Subcutaneous abdominal adipose tissue (tissue), 5 donors: ENCODE results near the gene BICDL1.

Source experiments
- H3K27ac ChIP-seq: one replicate; pipeline ENCODE4 v1.7.0; 2013; ENCODE audit warnings: low read depth, mild to moderate bottlenecking, inconsistent platforms, low read length, moderate library complexity
- H3K27me3 ChIP-seq, 5 donors: one replicate each; pipeline ENCODE4 v1.7.0; 2013; ENCODE audit warnings: low read length in 5 of 5, inconsistent platforms in 1 of 5; ENCODE audit not compliant: control insufficient read depth in 5 of 5, insufficient read depth in 4 of 5
- H3K36me3 ChIP-seq, 5 donors: one replicate each; pipeline ENCODE4 v1.7.0; 2013; ENCODE audit warnings: low read length in 5 of 5; ENCODE audit not compliant: control insufficient read depth in 5 of 5, insufficient read depth in 5 of 5
- H3K4me1 ChIP-seq, 5 donors: one replicate each; pipeline ENCODE4 v1.7.0; 2013; ENCODE audit warnings: low read length in 5 of 5, mild to moderate bottlenecking in 3 of 5, moderate library complexity in 1 of 5; ENCODE audit not compliant: control insufficient read depth in 5 of 5, insufficient read depth in 5 of 5
- H3K4me3 ChIP-seq, 5 donors: one replicate each; pipeline ENCODE4 v1.7.0; 2013; ENCODE audit warnings: low read length in 5 of 5, low read depth in 1 of 5
- H3K9ac ChIP-seq, 5 donors: one replicate each; pipeline ENCODE4 v1.7.0; 2013; ENCODE audit warnings: low read length in 5 of 5, mild to moderate bottlenecking in 4 of 5, moderate library complexity in 3 of 5
- H3K9me3 ChIP-seq, 5 donors: one replicate each; pipeline ENCODE4 v1.7.0; 2013; ENCODE audit warnings: low read length in 5 of 5; ENCODE audit not compliant: control insufficient read depth in 5 of 5
- donor health status: healthy.
- donor health status: healthy.
- donor health status: healthy.
- donor health status: healthy.
- donor health status: healthy.

The BICDL1 gene

GRCh38 chr12:119988472-119989360 lies at the start of gene BICDL1:
BICDL1 (plus strand) TSS chr12:119989236; CDS start chr12:119989869, 633 bp downstream.
- H3K36me3 ChIP-seq: no peaks in the 10 kb centered on the region
- H3K9ac ChIP-seq: no peak within 1 kb of the TSS
- H3K4me1 ChIP-seq: peaks cover 0 to 17% (median 12%) of the 10 kb centered on the region in 5 donors
- peaks cover 0 to 16% (median 11%) of the 10 kb centered on the region in 5 donors for H3K27me3 ChIP-seq
- H3K4me3 ChIP-seq: peak within 1 kb of the TSS in 4 of 5 donors; percentile 53 to 71 (median 62)
- H3K9me3 ChIP-seq: no peaks in the 10 kb centered on the region
- no peak within 1 kb of the TSS for H3K27ac ChIP-seq

GRCh38 chr12:119940897-119941296 lies 48.1 kb upstream of the BICDL1 start:
- H3K27ac ChIP-seq: no peak overlapping the region
- H3K4me1 ChIP-seq: no peaks in the 10 kb centered on the region
- H3K36me3 ChIP-seq: no peaks in the 10 kb centered on the region
- no peak overlapping the region for H3K4me3 ChIP-seq
- no peak overlapping the region for H3K9ac ChIP-seq
- H3K27me3 ChIP-seq: peaks cover 0 to 3% (median 2%) of the 10 kb centered on the region in 5 donors
- no peaks in the 10 kb centered on the region for H3K9me3 ChIP-seq

GRCh38 chr12:119942386-119942785 lies 46.6 kb upstream of the BICDL1 start:
- Histone ChIP-seq H3K9me3 (no peaks in the 10 kb centered on the region), H3K9ac (no peak overlapping the region), H3K27me3 (peaks cover 0 to 3% (median 2%) of the 10 kb centered on the region in 5 donors), H3K4me1 (no peaks in the 10 kb centered on the region), H3K27ac (no peak overlapping the region), H3K4me3 (no peak overlapping the region), H3K36me3 (no peaks in the 10 kb centered on the region)

GRCh38 chr12:119946213-119946612 lies 42.8 kb upstream of the BICDL1 start:
- Histone ChIP-seq H3K9ac (no peak overlapping the region), H3K27me3 (peaks cover 0 to 2% (median 0%) of the 10 kb centered on the region in 5 donors), H3K4me3 (no peak overlapping the region), H3K36me3 (no peaks in the 10 kb centered on the region), H3K4me1 (no peaks in the 10 kb centered on the region), H3K27ac (no peak overlapping the region), H3K9me3 (no peaks in the 10 kb centered on the region)

- H3K9ac ChIP-seq: no peak overlapping the region
- H3K27me3 ChIP-seq: peaks cover 0 to 2% (median 0%) of the 10 kb centered on the region in 5 donors
- no peak overlapping the region for H3K27ac ChIP-seq
- H3K4me3 ChIP-seq: no peak overlapping the region
- no peaks in the 10 kb centered on the region for H3K36me3 ChIP-seq
- no peaks in the 10 kb centered on the region for H3K9me3 ChIP-seq
- no peaks in the 10 kb centered on the region for H3K4me1 ChIP-seq
Observed at GRCh38 chr12:119949145-119949544, 39.9 kb upstream of the BICDL1 start.

GRCh38 chr12:119949594-119949993 lies 39.4 kb upstream of the BICDL1 start:
- H3K4me1 ChIP-seq: no peaks in the 10 kb centered on the region
- no peaks in the 10 kb centered on the region for H3K27me3 ChIP-seq
- no peak overlapping the region for H3K27ac ChIP-seq
- no peaks in the 10 kb centered on the region for H3K9me3 ChIP-seq
- H3K9ac ChIP-seq: no peak overlapping the region
- no peaks in the 10 kb centered on the region for H3K36me3 ChIP-seq
- H3K4me3 ChIP-seq: no peak overlapping the region

- Histone ChIP-seq H3K27me3 (no peaks in the 10 kb centered on the region), H3K9me3 (peaks cover 10 to 31% (median 25%) of the 10 kb centered on the region in 5 donors), H3K27ac (no peak overlapping the region), H3K4me3 (no peak overlapping the region), H3K36me3 (no peaks in the 10 kb centered on the region), H3K9ac (no peak overlapping the region), H3K4me1 (no peaks in the 10 kb centered on the region)
Observed at GRCh38 chr12:119956047-119956446, 33.0 kb upstream of the BICDL1 start.

GRCh38 chr12:119957135-119957534 lies 31.9 kb upstream of the BICDL1 start:
- Histone ChIP-seq H3K9ac (no peak overlapping the region), H3K27ac (no peak overlapping the region), H3K4me1 (no peaks in the 10 kb centered on the region), H3K4me3 (no peak overlapping the region), H3K9me3 (peaks cover 10 to 31% (median 25%) of the 10 kb centered on the region in 5 donors), H3K36me3 (no peaks in the 10 kb centered on the region), H3K27me3 (no peaks in the 10 kb centered on the region)

GRCh38 chr12:119959435-119959834 lies 29.6 kb upstream of the BICDL1 start:
- Histone ChIP-seq H3K9ac (no peak overlapping the region), H3K27me3 (no peaks in the 10 kb centered on the region), H3K9me3 (peaks cover 10 to 31% (median 25%) of the 10 kb centered on the region in 5 donors), H3K4me3 (no peak overlapping the region), H3K36me3 (no peaks in the 10 kb centered on the region), H3K27ac (no peak overlapping the region), H3K4me1 (no peaks in the 10 kb centered on the region)

- no peaks in the 10 kb centered on the region for H3K4me1 ChIP-seq
- H3K27me3 ChIP-seq: no peaks in the 10 kb centered on the region
- no peak overlapping the region for H3K27ac ChIP-seq
- no peaks in the 10 kb centered on the region for H3K9me3 ChIP-seq
- no peak overlapping the region for H3K9ac ChIP-seq
- no peaks in the 10 kb centered on the region for H3K36me3 ChIP-seq
- no peak overlapping the region for H3K4me3 ChIP-seq
Observed at GRCh38 chr12:119964123-119964522, 24.9 kb upstream of the BICDL1 start.
